Activated CD8-positive, alpha-beta T cell treated with anti-CD3 and anti-CD28 coated beads for 36 hours (primary cell): Measurements from ENCODE around the gene GRID1. TPM values are rescaled to one million over a fixed set of nuclear protein-coding genes. Genes with fewer than 3 reads are reported as not detected.

Experiments
- ATAC-seq: fragments of 200-7000 bp; cut with Tn5 transposase; one replicate; pipeline ENCODE4 v1.10.0; 2021; ENCODE audit warnings: mild to moderate bottlenecking, moderate library complexity
- CTCF ChIA-PET: fragments of 350-600 bp; sonication (Branson Sonifier 250); formaldehyde crosslinking; loops from one replicate; lab custom pipeline; 2021; ENCODE audit warnings: antibody characterized with exemption; lab: Charles Lee
- POLR2A ChIA-PET: fragments of 350-600 bp; sonication (Branson Sonifier 250); formaldehyde crosslinking; loops from one replicate; lab custom pipeline; 2021; ENCODE audit warnings: antibody characterized with exemption; lab: Charles Lee
- DNase-seq: peaks from one replicate; pipeline ENCODE4 v3.0.0-alpha.2; 2020
- H3K27ac Mint-ChIP-seq: one replicate; pipeline ENCODE4 v1.8.0; 2021; ENCODE audit warnings: mild to moderate bottlenecking, mixed read lengths
- H3K27me3 Mint-ChIP-seq: one replicate; pipeline ENCODE4 v1.8.0; 2021; ENCODE audit warnings: mixed read lengths
- H3K36me3 Mint-ChIP-seq: one replicate; pipeline ENCODE4 v1.8.0; 2021; ENCODE audit warnings: low read depth, mixed read lengths
- H3K4me1 Mint-ChIP-seq: one replicate; pipeline ENCODE4 v1.8.0; 2021; ENCODE audit warnings: low read depth, mixed read lengths
- H3K4me3 Mint-ChIP-seq: one replicate; pipeline ENCODE4 v1.8.0; 2021; ENCODE audit warnings: mild to moderate bottlenecking, moderate library complexity, mixed read lengths
- H3K9me3 Mint-ChIP-seq: one replicate; pipeline ENCODE4 v1.8.0; 2021; ENCODE audit warnings: mixed read lengths
- CTCF ChIP-seq: fragments of 200-600 bp; IDR thresholded peaks from one replicate; pipeline ENCODE4 v1.8.0; 2022; ENCODE audit warnings: antibody characterized with exemption, mild to moderate bottlenecking
- intact Hi-C: fragments of 100-400 bp; cut with micrococcal nuclease; formaldehyde crosslinking; loops from one replicate; pipeline ENCODE4 v1.10.0; 2022
- total RNA-seq, 2 experiments: library from RNA; stranded (reverse); gene quantifications; one replicate each; pipeline ENCODE4 v1.2.3, GENCODE V29; 2021

GRID1 gene
- total RNA-seq, 2 experiments from 2014 or later = not detected

DNA sequence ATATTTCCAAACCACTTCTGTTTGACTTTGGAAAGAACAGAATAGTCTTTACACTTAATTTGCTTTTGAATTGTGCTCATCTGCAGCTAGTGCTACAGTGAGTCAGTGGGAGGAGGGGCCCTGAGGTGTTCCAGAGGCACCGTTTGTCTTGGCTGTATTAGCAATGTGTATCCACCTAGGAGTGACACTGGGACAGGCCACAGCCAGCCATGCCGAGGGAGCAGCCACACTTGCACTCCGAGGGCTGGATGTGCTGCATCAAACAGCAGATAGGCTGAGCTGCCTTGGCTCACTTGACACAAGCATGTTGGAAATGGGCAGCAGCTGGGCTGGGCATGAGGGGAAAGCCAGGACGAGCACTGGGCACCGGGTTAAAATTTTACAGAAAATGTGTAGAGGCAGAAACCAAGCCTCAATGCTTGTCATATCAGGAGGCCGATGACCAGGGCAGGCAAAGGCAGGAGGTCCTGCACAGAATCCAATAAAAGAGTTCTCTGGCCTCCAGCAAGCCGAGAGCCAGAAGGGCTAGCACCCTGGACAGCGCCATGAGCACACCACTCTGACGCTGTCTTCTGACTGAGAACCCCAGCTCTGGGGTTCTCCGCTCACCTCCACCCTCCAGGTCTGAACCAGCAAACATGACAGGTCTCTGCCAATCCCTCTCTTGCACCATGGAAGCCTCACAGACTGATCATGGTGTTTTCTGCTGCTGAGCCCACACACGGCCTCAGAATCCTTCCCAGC lies 163.3 kb downstream of the GRID1 start:
- ChIA-PET POLR2A (no interaction called here), CTCF (no interaction called here)
- H3K27me3 Mint-ChIP-seq = no peaks in the 10 kb centered on the region
- H3K4me1 Mint-ChIP-seq = no peaks in the 10 kb centered on the region
- H3K36me3 Mint-ChIP-seq = no peaks in the 10 kb centered on the region
- TF ChIP-seq CTCF = no peak
- peak; percentile 38 for DNase-seq
- H3K4me3 Mint-ChIP-seq = no peak overlapping the region
- ATAC-seq = no peak
- H3K27ac Mint-ChIP-seq = no peak overlapping the region
- no peaks in the 10 kb centered on the region for H3K9me3 Mint-ChIP-seq
- intact Hi-C loops = no loop called here

GRCh38 chr10:86202226-86202735 lies 164.3 kb downstream of the GRID1 start:
- POLR2A ChIA-PET = no interaction called here

DNA sequence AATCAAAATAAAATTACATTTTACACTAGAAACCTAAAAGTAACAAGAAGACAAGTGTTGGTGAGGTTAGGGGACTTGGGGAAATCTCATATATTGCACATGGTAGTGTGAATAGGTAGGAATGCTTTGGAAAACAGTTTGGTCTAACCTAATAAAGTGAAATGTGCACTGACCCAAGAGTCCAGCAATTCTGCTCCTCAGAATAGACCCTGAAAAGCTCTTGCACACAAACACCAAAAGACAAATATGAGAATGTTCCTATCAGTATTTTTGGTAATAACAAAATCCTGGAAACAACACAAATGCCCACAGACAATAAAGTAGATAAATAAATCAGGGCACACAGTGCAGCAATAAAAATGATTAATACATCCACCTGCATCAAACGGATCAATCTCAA lies 165.7 kb downstream of the GRID1 start:
- TF ChIP-seq CTCF = no peak
- Mint-ChIP-seq H3K9me3 (no peaks in the 10 kb centered on the region), H3K36me3 (no peaks in the 10 kb centered on the region), H3K4me1 (no peaks in the 10 kb centered on the region), H3K27ac (no peak overlapping the region), H3K4me3 (no peak overlapping the region), H3K27me3 (no peaks in the 10 kb centered on the region)
- ATAC-seq = no peak
- CTCF ChIA-PET = no interaction called here
- POLR2A ChIA-PET = no interaction called here
- no peak for DNase-seq
- intact Hi-C loops = no loop called here

More at GRCh38 chr10:86202226-86202735, 164.3 kb downstream of the GRID1 start:
- H3K9me3 Mint-ChIP-seq = no peaks in the 10 kb centered on the region
- no peak for TF ChIP-seq CTCF
- no peaks in the 10 kb centered on the region for H3K27me3 Mint-ChIP-seq
- H3K4me3 Mint-ChIP-seq = no peak overlapping the region
- H3K36me3 Mint-ChIP-seq = no peaks in the 10 kb centered on the region
- DNase-seq = no peak
- CTCF ChIA-PET = no interaction called here
- intact Hi-C loops = no loop called here
- no peaks in the 10 kb centered on the region for H3K4me1 Mint-ChIP-seq
- no peak overlapping the region for H3K27ac Mint-ChIP-seq
- ATAC-seq = no peak

- Mint-ChIP-seq H3K4me3 (no peak overlapping the region), H3K9me3 (no peaks in the 10 kb centered on the region), H3K4me1 (no peaks in the 10 kb centered on the region), H3K36me3 (no peaks in the 10 kb centered on the region), H3K27me3 (no peaks in the 10 kb centered on the region), H3K27ac (no peak overlapping the region)
- intact Hi-C loops = no loop called here
- ChIA-PET CTCF (no interaction called here), POLR2A (no interaction called here)
- no peak for TF ChIP-seq CTCF
- DNase-seq (no peak), ATAC-seq (no peak)
Observed at GRCh38 chr10:86200269-86200668, 166.3 kb downstream of the GRID1 start.

DNA sequence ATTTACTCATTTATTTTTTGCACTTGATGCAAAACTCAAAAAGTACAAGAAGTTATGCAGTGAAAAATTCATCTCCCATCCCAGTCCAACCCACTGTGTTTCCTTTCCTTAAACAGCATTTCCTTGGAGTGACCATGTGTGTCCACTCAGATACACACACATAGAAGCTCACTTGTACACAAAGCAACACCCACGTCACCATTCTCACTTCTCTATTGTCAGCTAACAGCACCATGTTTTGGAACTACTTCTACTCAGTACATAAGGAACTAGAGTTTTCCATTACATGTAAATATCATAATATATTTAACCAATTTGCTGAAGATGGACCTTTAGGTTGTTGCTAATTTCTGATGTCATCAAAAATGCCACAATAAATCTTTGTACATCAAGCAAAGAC lies 167.6 kb downstream of the GRID1 start:
- Mint-ChIP-seq H3K4me1 (no peaks in the 10 kb centered on the region), H3K27me3 (no peaks in the 10 kb centered on the region), H3K4me3 (no peak overlapping the region), H3K36me3 (no peaks in the 10 kb centered on the region), H3K9me3 (no peaks in the 10 kb centered on the region), H3K27ac (no peak overlapping the region)
- TF ChIP-seq CTCF = no peak
- intact Hi-C loops = no loop called here
- CTCF ChIA-PET = no interaction called here
- POLR2A ChIA-PET = no interaction called here
- DNase-seq (no peak), ATAC-seq (no peak)
